Raji (cell line): ENCODE measurements around the gene SRSF12.

Experiments
- POLR2A ChIP-seq: IDR thresholded peaks from 2 replicates; pipeline ENCODE4 v1.6.1; 2011; ENCODE audit warnings: low read depth, low read length, control low read depth; ENCODE audit not compliant: insufficient read depth

The SRSF12 gene

DNA sequence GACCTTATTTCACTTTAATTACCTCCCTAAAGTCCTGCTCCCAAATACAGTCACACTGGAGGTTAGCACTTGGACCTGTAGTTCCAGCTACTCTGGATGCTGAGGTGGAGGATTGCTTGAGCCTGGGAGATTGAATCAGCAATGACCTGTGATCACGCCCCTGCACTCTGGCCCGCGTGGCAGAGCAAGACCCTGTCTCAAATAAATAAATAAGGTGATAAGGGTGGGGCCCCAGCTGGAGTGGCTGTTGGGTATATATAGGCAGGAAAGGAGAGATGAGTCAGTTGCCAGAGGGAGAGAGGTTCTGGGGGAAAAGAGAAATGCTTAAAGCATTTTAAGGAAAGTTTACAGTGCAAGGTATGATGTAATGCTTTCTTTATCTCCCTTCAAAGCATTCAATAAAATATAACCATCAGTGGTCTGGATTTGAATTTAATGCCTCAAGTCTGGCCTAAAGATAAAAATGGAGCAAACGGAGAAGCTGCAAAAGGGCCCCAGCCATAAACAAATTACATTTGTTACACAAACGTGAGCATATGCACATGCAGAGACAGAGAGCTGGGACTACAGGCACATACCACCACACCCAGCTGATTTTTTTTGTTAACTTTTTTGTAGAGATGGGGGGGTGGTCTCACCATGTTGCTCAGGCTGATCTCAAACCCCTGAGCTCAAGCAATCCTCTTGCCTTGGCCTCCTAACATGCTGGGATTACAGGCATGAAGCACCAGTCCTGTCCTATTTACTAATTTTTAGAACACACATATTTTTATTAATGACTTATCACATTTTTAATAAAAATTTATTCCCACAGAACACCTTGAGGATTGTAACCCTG lies 21.9 kb upstream of the SRSF12 start:
- no peak for TF ChIP-seq POLR2A

DNA sequence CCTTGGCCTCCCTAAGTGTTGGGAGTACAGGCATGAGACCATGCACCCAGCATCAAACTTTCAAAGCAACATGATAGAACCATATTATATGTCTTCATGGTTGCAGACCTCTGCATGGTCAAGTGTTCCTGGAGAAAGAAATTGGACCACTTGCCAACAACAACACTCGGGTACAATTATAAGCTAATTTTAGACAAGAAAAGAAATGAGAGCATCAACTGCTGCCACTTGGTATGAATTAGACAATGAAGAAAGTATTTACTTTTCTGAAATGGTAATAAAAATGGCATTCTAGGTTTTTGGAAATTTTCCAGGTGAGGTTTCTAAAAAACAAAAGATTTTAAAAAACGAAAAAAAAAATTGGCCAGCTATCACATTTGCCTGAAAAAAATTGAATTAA lies 20.3 kb upstream of the SRSF12 start:
- no peak for TF ChIP-seq POLR2A

DNA sequence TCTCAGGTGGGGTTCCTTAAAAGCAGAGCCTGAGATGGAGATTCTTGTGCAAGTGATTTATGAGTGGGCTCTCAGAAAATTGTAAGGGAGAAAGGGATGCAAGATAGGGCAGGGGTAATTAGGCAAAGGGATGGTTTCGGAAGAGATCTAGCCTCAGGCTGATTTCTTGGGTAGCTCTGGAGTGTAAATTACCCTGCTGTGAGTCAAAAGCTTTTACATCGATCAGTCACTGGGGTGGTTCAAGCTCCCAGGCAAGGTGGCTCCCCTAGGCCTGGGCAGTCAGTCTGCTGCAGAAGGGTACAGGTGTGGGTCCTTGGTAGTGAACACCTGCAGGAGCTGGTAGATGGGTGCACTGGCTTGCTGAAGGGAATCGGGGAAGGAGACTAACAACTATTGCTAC lies 16.9 kb upstream of the SRSF12 start:
- no peak for TF ChIP-seq POLR2A

DNA sequence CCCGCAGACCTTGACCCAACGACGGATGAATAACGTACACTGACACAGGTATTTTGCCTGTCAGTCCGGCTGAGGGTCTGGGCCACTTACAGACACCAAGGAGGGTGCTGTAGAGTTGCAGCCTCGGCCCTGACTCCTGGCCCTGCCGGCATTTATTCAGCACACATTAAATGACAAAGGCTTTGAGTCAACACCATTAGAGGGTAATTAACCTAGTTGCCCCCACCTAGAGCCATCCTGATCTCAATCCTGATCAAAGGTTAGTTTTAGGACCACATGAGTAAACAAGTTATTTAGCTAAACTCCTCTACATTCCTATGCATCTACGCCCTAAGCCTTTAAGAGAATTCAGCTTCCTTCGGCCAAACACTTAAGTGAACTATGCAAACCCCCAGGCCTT lies 16.1 kb upstream of the SRSF12 start:
- TF ChIP-seq POLR2A = no peak

DNA sequence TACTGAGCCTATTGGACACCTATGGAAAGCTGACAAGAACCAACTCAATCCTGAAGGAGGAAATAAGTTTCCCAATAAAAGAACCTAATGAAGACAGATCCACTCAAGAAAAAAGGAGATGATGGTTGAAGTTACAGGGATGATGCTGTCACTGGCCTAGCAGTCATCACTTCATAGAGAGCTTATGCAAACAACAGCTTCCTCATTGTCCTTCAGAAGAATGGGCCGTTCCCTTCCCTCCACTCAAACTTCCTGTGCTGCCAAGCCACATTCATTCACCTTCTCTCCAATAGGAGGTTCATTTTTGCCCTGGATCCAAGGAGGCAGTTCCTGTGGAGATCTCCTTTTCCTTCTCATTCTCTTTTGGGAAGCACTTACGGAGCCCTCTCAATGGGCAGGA lies 14.2 kb upstream of the SRSF12 start:
- no peak for TF ChIP-seq POLR2A

DNA sequence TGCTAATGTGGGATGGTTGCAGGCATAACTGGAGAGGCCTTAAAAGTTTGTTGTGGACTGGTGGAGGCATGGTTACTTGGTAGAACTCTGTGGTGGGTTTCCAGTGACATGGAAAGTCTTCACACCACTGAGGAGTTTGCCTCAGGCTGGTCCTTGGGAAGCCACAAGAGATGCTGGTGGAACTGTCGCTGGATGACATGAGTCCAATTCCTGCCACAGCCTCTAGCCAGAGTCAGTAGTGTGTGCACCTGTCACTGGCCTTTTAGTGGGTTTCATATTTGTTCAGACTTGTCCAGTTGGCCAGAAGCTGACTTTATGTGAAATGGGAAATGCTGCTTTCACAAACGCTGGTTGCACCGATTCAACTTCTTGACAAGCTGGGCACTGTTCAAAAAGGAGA lies 13.7 kb upstream of the SRSF12 start:
- no peak for TF ChIP-seq POLR2A

DNA sequence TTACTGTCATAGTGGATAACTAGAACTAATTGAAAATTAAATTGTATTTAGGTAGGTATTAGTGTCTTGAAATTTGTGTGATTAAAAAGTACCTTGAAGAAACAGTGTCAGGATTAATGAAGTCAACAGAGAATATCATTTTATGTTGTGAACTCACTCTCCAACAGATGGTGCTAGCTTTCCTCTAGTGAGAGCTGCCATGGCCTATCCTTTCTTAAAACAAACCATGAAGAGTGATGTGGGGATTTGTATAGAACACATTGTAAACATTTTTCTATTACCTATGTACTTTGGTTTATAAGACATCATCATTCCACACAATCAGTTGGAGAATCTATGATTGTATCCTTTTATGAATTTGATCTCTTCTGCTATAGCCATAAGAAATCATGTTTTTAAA lies 4.8 kb upstream of the SRSF12 start:
- no peak for TF ChIP-seq POLR2A

DNA sequence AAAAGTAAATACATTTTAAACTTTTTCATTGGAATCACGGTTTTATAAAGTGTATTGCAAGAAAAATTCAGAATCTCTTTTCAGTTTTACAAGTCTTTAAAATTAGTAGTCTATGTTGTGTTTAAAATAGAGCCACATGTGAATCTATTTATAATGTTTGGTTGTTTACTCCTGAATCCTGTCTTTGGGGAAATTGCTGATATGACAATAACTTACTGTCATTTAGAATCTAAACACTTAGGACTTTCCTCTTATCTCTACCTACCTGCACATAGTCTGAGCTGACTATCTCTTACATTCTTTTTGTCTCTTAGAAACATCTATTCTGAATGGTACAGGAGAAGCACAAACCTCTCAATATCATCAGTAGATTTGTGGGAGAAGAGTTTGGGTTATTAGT lies 4.1 kb upstream of the SRSF12 start:
- no peak for TF ChIP-seq POLR2A

DNA sequence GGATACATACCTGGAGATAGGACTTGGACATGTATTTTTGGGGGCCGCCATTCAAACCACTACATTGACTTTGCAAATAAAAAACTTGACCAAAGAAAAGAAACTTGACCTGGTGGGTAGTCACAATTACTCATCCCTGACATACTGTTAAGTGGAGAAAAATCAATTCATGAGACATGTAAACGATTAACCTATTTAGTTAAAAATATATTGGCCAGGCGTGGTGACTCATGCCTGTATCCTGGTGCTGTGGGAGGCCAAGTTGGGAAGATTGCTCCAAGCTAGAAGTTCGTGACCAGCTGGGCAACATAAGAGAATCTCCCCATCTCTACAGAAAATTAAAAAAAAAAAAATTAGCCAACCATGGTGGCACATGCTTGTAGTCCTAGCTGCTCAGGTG lies 2.5 kb upstream of the SRSF12 start:
- no peak for TF ChIP-seq POLR2A

DNA sequence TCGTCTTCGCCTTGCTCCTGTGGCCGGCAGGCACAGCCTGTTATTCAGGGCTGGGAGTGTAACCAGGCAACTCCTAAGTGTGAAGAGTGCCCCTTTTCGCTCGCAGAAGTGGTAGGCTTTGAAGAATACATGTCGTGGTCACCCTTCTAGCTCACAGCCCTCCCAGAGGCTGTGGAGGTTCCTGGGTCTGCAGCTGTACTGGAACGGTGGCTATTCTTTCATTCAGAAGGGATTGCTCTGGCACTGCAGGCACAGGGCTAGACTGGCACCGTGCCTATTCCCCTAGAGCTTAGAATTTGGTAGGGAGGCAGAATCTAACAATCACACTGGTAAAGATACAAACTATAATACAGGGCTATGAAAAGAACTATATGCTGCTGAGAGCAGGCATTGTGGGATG lies 1.1 kb upstream of the SRSF12 start:
- TF ChIP-seq POLR2A = no peak

DNA sequence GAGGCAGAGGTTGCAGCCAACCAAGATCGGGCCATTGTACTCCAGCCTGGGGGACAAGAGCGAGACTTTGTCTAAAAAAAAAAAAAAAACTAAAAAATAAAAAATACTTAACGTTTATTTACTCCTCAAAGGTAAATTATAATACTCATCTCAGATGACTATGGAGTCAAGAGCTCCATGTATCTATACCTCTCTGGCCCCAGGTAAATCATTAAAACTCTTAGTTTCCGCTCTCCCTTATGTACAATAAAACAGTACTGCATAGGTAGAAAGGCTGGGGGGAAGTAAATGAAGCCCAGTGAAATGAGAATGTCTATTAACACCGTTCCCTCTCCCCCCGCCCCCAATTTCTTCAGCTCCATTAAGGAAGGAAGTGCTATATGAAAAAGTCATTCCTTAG lies 1.2 kb downstream of the SRSF12 start:
- no peak for TF ChIP-seq POLR2A

DNA sequence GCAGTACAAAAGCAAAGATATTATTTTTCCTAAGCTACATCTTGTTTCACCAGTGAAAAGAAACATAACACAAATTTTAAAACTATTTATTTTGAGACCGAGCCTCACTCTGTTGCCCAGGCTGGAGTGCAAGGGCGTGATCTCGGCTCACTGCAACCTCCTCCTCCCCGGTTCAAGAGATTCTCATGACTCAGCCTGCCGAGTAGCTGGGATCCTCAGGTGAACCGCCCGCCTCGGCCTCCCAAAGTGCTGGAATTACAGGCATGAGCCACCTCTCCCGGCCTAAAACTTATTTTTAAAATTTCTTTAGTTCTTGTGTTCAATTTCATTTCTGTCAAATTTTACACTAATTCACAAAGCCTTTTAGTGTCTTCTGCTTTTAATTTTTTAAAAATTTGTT lies 5.9 kb downstream of the SRSF12 start:
- TF ChIP-seq POLR2A = no peak

DNA sequence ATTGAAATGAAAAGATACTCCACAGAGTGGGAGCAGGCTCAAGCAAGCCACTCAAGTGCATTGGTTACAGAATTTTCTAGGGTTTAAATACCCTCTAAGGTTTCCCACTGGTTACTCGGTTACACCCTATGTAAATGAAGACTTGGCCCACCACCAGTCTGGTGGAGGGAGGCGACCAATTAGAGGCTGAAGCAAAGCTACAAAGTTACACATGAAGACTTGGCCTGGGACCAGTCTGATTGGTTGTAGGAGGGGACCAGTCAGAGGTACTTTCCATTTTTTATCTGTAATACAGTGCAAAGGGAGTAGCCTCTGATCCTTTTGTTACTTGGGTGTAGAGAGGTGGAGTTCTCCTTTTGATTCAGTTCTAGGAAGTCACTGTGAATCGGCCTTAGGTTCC lies 7.6 kb downstream of the SRSF12 start:
- no peak for TF ChIP-seq POLR2A

DNA sequence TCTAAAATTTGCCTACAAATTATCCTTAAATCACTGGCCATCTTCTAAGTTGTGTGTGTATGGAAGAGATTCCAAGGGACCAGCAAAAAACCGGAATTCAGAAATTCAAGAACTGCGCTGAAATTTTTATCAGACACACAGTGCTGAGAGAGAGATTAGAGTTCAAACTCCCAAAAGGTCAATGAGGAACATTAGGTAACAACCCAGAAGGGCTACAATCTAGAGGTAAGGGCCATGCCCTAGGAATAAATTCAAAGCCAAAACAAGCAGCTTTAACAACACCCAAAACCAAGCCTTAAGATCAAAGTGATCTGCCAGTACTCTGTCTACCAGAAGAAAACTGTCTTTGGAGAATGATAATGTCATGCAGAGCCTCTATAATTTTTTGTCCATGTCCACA lies 17.8 kb downstream of the SRSF12 start:
- TF ChIP-seq POLR2A = no peak

DNA sequence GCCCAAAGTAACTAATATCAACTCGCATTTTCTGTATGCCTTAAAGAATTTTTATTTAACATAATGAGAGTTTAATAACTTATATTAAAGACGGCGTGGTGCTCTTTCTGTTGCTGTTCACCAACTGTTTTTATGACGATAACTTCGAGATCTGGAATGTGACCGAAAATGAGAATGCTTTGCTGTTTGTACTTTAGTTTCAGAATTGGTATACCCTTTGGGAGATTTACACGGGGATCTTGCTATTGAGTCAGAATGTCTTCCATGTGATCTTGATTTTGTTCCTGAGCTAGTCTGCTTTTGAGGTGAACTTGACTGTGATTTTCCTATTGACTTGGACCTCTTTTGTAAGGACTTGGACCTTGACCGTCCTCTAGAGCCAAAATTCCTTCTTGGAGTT lies 19.4 kb downstream of the SRSF12 start:
- TF ChIP-seq POLR2A = no peak

DNA sequence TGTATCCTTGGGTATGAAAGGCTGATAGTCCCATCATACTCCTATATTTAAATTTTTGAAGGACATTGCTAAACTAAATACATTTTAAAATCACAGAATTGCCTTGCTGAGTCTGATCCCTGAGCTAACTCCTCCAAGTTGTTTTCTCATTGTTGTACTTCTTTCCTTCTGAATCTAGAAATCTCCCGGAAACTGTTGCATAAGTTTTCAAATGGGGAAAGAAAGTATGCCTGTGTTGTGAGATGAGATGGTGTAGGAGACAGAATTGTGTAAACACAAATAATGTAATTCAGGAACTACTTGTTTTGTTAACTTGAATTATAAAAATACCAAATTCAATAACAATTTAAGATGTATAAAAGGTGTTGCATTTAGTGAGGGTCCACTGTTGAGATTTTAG lies 30.0 kb downstream of the SRSF12 start:
- TF ChIP-seq POLR2A = no peak
